Subcutaneous adipose tissue (tissue), 4 donors: Measurements from ENCODE around the gene CDK17. TPM values are rescaled to one million over a fixed set of nuclear protein-coding genes. Genes with fewer than 3 reads are reported as not detected.

Experiments used
- total RNA-seq, 4 donors: library from RNA; depleted of rRNA; stranded (reverse); fragments of >200 nt; gene quantifications; one replicate each; pipeline ENCODE4 v1.1.0, GENCODE V29; 2016
- TF ChIP-seq, protein P1 (sequence below): fragments of 450-650 bp; IDR thresholded peaks from one replicate; pipeline ENCODE4 v1.5.1; 2016; ENCODE audit warnings: low read depth, mild to moderate bottlenecking, control low read depth, antibody characterized with exemption, moderate library complexity

CDK17 gene
- total RNA-seq, 4 donors from 2014 or later: 54.7 to 83.5 (median 63.2) TPM

DNA sequence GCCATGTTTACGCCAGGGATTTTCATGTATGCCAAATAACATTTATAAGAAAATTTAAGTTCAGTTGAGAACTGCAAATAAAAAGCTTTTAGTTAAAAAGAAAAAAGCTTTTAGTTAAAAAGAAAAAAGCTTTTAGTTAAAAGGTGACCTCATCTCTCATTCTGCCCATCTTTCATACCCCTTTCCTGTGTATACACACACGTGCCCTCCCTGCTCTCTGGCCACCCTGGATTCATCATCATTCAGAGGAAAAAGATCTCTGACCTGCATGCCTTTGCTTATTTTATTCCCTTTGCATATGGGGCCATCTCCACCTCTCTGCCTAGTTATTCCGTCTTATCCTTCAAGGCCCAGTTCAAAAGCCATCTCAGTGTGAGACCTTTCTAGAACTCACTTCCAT is 38.1 kb upstream of the CDK17 start:
- TF ChIP-seq, protein P1, sequence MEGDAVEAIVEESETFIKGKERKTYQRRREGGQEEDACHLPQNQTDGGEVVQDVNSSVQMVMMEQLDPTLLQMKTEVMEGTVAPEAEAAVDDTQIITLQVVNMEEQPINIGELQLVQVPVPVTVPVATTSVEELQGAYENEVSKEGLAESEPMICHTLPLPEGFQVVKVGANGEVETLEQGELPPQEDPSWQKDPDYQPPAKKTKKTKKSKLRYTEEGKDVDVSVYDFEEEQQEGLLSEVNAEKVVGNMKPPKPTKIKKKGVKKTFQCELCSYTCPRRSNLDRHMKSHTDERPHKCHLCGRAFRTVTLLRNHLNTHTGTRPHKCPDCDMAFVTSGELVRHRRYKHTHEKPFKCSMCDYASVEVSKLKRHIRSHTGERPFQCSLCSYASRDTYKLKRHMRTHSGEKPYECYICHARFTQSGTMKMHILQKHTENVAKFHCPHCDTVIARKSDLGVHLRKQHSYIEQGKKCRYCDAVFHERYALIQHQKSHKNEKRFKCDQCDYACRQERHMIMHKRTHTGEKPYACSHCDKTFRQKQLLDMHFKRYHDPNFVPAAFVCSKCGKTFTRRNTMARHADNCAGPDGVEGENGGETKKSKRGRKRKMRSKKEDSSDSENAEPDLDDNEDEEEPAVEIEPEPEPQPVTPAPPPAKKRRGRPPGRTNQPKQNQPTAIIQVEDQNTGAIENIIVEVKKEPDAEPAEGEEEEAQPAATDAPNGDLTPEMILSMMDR: no peak

DNA sequence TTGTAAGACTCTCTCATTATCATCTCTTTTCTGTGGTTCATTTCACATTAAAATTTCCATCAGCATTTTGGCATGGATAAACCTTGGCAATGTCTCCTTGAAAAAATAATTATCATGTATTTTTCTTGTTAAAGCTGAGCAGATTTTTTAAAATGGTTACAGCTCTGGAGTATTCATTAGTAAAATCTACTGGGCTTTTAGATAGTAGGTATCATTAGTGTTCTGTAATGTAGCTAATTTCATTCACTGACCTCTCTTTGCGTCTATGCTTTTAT is 36.9 kb upstream of the CDK17 start:
- TF ChIP-seq, protein P1: no peak

- TF ChIP-seq, protein P1: no peak
Measured at GRCh38 chr12:96436366-96437170, 36.3 kb upstream of the CDK17 start.

GRCh38 chr12:96434107-96434506 is 33.9 kb upstream of the CDK17 start:
- TF ChIP-seq, protein P1: no peak

GRCh38 chr12:96431067-96431466 is 30.8 kb upstream of the CDK17 start:
- TF ChIP-seq, protein P1: no peak

DNA sequence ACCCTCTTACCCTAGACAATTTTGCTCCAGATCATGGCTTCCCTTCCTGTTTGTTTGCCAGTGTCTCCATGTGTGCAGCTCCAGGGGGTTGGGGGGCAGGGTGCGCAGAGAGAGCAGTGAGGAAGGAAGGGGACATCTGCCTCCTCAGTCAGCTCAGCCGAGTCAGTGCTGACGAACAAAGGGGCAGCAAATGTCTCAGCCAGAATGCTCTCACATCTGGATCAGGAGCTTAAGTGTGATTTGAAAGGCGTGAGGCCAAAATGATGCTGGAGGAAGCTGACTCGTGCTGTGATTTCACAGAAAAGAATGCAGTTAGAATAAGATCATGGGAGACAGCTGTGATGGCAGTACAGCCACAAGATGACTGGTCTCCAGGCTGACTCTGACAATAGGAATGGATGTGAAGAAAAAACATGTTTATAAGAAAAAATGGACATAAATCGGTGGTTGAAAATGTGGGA is 27.1 kb upstream of the CDK17 start:
- TF ChIP-seq, protein P1: no peak

DNA sequence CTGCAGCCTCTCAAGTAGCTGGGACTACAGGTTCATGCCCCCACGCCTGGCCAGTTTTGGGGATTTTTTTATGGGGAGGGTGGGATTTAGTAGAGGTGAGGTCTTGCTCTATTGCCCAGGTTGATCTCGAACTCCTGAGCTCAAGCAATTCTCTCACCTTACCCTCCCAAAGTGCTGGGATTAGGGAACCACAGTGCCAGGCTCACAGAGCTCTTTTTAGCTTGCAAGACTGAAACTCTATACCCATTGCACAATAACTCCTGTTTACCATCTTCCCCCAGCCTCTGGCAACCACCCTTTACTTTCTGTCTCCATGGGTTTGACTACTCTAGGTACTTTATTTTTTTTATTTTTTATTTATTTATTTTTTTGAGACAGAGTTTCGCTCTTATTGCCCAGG is 25.7 kb upstream of the CDK17 start:
- TF ChIP-seq, protein P1: no peak
